Colonic mucosa (tissue), 4 donors: ENCODE measurements around the gene LIM2. TPM values are rescaled to one million over a fixed set of nuclear protein-coding genes. Genes with fewer than 3 reads are reported as not detected.

ENCODE experiments used
- DNase-seq: peaks from one replicate; pipeline ENCODE4 v3.0.0-alpha.2; 2020
- H3K27ac ChIP-seq: fragments of 200-600 bp; one replicate; pipeline ENCODE4 v1.8.0; 2021
- H3K27me3 ChIP-seq: fragments of 200-600 bp; one replicate; pipeline ENCODE4 v1.8.0; 2021
- H3K36me3 ChIP-seq: fragments of 200-600 bp; one replicate; pipeline ENCODE4 v1.8.0; 2021
- H3K4me1 ChIP-seq: fragments of 200-600 bp; one replicate; pipeline ENCODE4 v1.8.0; 2021; ENCODE audit warnings: mild to moderate bottlenecking
- H3K4me3 ChIP-seq: fragments of 200-600 bp; one replicate; pipeline ENCODE4 v1.8.0; 2021
- H3K9ac ChIP-seq, 2 donors: one replicate each; pipeline ENCODE4 v1.7.0; 2013; ENCODE audit warnings: control low read depth in 2 of 2, low read depth in 2 of 2, low read length in 2 of 2
- H3K9me3 ChIP-seq: fragments of 200-600 bp; one replicate; pipeline ENCODE4 v1.8.0; 2021
- intact Hi-C: fragments of 100-400 bp; cut with DNase I; formaldehyde crosslinking; loops from one replicate; pipeline ENCODE4 v1.14.1; 2022
- total RNA-seq, 2 donors: library from RNA; stranded (reverse); fragmentation: NEBNext Ultra II Directional in 1 of 2; extraction: Animal tissue kit (Norgen Biotek cat#: 25700) in 1 of 2; gene quantifications; one replicate each; pipeline ENCODE4 v1.2.1, GENCODE V29; 2021
- TF ChIP-seq, protein P1 (sequence below): fragments of 200-600 bp; IDR thresholded peaks from one replicate; pipeline ENCODE4 v1.8.0; 2022; ENCODE audit warnings: antibody characterized with exemption, mild to moderate bottlenecking
- donor health status: healthy.
- donor health status: DM: no; HTN: no; CAD: no.
- donor health status: DM: no; HTN: no; CAD: no.

Gene LIM2
- total RNA-seq, 2 donors from 2014 or later: not detected

DNA sequence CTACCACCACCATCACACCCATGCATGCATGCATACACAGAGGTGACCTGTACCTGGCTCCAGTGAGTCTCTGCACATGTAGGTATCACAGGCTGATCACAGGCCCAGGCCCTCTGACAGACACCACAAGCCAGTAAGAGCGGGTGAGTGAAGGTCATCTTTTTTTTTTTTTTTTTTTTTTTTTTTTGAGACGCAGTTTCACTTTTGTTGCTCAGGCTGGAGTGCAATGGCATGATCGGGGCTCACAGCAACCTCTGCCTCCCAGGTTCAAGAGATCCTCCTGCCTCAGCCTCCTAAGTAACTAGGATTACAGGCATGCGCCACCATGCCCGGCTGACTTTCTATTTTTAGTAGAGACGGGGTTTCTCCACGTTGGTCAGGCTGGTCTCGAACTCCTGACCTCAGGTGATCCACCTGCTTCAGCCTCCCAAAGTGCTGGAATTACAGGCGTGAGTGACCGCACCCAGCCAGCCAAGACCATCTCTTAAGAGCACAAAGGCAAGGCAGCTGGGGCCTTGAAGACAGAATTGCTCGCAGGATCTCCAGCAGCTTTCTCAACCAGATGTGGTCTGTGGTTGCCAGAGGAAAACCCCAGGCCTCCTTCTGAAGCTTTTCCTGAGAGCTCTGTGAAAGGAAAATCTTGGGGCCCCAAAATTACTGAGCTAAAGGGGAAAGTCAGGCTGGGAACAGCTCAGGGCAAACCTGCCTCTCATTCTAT is 12.1 kb downstream of the LIM2 start:
- Histone ChIP-seq H3K9me3 (no peaks in the 10 kb centered on the region), H3K9ac (no peak overlapping the region), H3K4me3 (no peak overlapping the region), H3K27me3 (no peaks in the 10 kb centered on the region), H3K36me3 (no peaks in the 10 kb centered on the region), H3K4me1 (no peaks in the 10 kb centered on the region), H3K27ac (no peak overlapping the region)
- TF ChIP-seq, protein P1, sequence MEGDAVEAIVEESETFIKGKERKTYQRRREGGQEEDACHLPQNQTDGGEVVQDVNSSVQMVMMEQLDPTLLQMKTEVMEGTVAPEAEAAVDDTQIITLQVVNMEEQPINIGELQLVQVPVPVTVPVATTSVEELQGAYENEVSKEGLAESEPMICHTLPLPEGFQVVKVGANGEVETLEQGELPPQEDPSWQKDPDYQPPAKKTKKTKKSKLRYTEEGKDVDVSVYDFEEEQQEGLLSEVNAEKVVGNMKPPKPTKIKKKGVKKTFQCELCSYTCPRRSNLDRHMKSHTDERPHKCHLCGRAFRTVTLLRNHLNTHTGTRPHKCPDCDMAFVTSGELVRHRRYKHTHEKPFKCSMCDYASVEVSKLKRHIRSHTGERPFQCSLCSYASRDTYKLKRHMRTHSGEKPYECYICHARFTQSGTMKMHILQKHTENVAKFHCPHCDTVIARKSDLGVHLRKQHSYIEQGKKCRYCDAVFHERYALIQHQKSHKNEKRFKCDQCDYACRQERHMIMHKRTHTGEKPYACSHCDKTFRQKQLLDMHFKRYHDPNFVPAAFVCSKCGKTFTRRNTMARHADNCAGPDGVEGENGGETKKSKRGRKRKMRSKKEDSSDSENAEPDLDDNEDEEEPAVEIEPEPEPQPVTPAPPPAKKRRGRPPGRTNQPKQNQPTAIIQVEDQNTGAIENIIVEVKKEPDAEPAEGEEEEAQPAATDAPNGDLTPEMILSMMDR: no peak
- no peak for DNase-seq
- intact Hi-C loops: no loop called here

DNA sequence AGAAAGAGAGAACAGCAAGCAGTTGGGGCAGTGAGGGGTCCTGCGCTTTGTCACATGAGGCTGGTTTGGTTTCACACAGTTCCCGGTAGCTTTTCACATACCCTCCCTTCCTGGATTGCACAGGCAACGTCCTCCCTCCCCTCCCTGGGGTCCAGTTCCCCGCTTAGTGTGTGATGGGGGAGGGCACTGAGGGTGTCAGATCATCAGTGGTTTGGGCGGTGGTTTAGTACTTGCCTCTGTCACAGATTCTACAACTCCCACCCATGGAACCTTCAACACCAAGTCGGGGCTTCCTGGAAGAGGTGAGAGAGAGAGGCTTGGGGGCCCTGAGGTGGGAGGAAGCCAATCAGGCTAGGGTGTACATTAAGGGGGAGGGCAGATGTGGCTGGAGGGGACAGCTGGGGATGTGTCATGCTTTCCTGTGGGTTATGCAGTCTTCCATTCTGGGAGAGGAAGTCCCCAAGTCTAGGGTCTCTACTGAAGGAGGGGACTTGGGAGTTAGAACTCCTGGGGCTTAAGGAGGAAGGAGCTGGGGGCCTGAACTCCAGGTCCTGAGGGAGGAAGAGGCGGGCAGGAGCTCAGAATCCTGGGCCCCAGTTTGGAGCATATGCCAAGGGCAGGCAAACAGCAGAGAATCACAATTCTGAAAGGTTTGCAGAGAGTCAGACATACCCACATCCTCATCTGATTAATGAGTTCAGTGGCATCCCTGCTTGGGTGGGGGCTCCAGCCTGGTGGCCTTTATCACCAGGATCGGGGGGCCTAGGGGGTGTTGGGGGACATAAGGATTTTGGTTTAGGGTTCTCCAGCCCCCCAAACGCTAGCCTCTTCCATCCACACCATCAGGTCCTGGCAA is 14.9 kb downstream of the LIM2 start, which contains the start of gene NKG7:
Gene NKG7 (minus strand): TSS at position 6 of the 856 bp plus-strand sequence. CDS start 119 bp downstream, outside the sequence.
- H3K4me3 ChIP-seq: no peak within 1 kb of the TSS
- no peaks in the 10 kb centered on the region for H3K9me3 ChIP-seq
- intact Hi-C loops: no loop called here
- peak within 1 kb of the TSS in 1 of 2 donors; percentile 34 for H3K9ac ChIP-seq
- H3K36me3 ChIP-seq: no peaks in the 10 kb centered on the region
- peak within 1 kb of the TSS; percentile 17 for H3K27ac ChIP-seq
- no peak for DNase-seq
- peaks cover 4% of the 10 kb centered on the region for H3K4me1 ChIP-seq
- TF ChIP-seq, protein P1: no peak
- H3K27me3 ChIP-seq: no peaks in the 10 kb centered on the region

DNA sequence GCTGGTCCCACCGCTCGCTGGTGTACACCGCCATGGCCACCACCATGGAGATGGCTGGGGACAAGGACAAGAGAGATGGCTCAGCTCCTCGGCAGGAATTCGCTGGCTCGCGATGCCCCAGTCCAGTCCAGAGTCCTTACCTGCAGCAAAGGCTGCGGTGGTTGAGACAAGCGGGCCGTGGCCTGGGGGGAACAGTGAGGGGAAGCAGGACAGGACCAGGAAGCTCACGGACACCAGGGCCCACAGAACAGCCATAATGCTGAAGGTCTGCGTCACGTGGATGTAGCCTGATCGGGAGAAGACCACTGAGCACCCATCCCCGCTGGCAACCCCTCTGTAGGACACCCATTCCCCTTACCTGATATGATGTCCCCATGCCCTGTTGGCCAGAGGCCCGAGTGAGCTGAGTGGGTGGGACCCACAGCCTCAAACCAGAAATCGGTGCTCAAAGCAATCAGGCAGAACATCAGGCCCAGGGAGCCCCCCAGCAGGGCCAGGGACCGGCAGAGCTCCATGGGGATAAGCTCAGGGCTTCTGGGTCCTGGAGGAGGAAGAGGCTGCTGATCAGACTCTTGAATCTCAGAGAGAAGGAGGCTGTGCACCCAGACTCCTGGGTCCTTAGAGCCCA is 15.6 kb downstream of the LIM2 start:
- H3K36me3 ChIP-seq: no peaks in the 10 kb centered on the region
- intact Hi-C loops: no loop called here
- H3K4me3 ChIP-seq: no peak overlapping the region
- H3K27ac ChIP-seq: peak overlapping the region; percentile 17
- no peak for DNase-seq
- peak overlapping the region in 1 of 2 donors; percentile 34 for H3K9ac ChIP-seq
- TF ChIP-seq, protein P1: no peak
- H3K4me1 ChIP-seq: peaks cover 4% of the 10 kb centered on the region
- no peaks in the 10 kb centered on the region for H3K27me3 ChIP-seq
- no peaks in the 10 kb centered on the region for H3K9me3 ChIP-seq

DNA sequence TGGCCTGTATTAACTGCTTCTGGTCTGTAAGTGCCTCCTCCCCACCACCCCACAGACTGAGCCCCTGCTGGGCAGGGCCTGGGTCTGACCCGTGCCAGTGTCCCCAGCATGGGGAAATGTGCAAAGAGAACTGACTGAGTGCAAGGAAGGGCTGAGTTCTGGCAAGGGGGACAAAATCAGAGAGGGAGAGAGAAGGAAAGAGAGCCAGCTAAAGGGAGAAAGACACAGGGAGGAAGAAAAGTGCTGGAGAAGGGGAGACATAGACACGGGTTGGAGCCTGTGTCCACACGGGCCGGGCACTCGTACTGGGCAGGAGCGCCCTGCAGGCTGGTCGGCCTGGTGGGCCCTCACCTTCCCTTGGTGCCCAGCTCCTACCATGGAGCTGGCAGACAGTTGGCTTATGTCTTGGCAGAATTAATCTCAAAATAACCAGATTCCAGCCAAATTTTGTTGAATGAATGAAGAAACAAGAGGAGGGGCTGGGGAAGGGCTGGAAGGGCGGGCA is 16.5 kb downstream of the LIM2 start:
- Histone ChIP-seq H3K4me3 (no peak overlapping the region), H3K27ac (no peak overlapping the region), H3K27me3 (no peaks in the 10 kb centered on the region), H3K36me3 (no peaks in the 10 kb centered on the region), H3K4me1 (peaks cover 4% of the 10 kb centered on the region), H3K9me3 (no peaks in the 10 kb centered on the region), H3K9ac (no peak overlapping the region)
- DNase-seq: no peak
- intact Hi-C loops: no loop called here
- TF ChIP-seq, protein P1: no peak

DNA sequence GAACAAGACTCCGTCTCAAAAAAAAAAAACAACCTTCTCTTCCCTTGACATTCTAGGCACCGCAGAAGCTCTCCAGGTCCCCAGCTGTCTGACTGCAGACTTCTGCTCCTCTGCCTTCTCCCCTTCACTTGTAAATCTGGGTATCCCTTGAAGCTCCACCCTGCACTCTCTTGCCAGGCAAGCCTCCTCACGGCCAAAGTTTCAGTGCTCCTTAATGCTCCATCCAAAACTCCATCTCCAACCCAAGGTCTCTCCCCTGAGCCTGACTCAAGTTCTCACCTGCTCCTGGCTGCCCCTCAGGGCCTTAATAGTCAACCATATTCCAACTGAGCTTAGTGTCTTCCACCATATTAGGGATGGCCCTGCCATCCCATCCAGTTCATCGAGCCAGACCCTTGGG is 17.5 kb downstream of the LIM2 start:
- Histone ChIP-seq H3K9me3 (no peaks in the 10 kb centered on the region), H3K9ac (no peak overlapping the region), H3K36me3 (no peaks in the 10 kb centered on the region), H3K4me1 (peaks cover 8% of the 10 kb centered on the region), H3K4me3 (no peak overlapping the region), H3K27ac (no peak overlapping the region), H3K27me3 (no peaks in the 10 kb centered on the region)
- DNase-seq: no peak
- TF ChIP-seq, protein P1: no peak
- intact Hi-C loops: no loop called here
